HL-60 (cell line): ENCODE measurements around the gene TAS2R10.

ENCODE experiments used
- DNase-seq, 2 experiments: peaks; one replicate each; pipeline ENCODE4 v3.0.0-alpha.2; 2010 to 2020; ENCODE audit warnings: low read depth in 1 of 2, low spot score in 1 of 2
- H3K27ac ChIP-seq: fragments of 250-450 bp; sonication (Bioruptor Pico); replicated peaks from 2 replicates; pipeline ENCODE4 v1.5.1; 2020; ENCODE audit warnings: mild to moderate bottlenecking, moderate library complexity
- H3K27me3 ChIP-seq: fragments of 250-450 bp; sonication (Bioruptor Pico); 2 replicates; pipeline ENCODE4 v1.5.1; 2021; ENCODE audit warnings: mild to moderate bottlenecking, moderate library complexity; ENCODE audit not compliant: insufficient read depth, poor library complexity, severe bottlenecking
- H3K4me3 ChIP-seq: replicated peaks from 2 replicates; pipeline ENCODE4 v1.5.1; 2011; ENCODE audit warnings: mild to moderate bottlenecking, control low read depth, low read length; ENCODE audit not compliant: insufficient read depth
- CTCF ChIP-seq: IDR thresholded peaks from one replicate; pipeline ENCODE4 v1.5.1; 2011; ENCODE audit warnings: low read length, control low read depth, inconsistent platforms; ENCODE audit not compliant: insufficient read depth
- GABPA ChIP-seq: IDR thresholded peaks from 2 replicates; pipeline ENCODE4 v1.6.1; 2012; ENCODE audit warnings: low read depth
- POLR2AphosphoS5 ChIP-seq: IDR thresholded peaks from 2 replicates; pipeline ENCODE4 v1.6.1; 2012; ENCODE audit warnings: low read depth
- SPI1 ChIP-seq: IDR thresholded peaks from 2 replicates; pipeline ENCODE4 v1.6.1; 2012; ENCODE audit warnings: low read depth, mild to moderate bottlenecking, borderline replicate concordance
- TF ChIP-seq, protein P1 (sequence below): IDR thresholded peaks from 2 replicates; pipeline ENCODE4 v1.6.1; 2012; ENCODE audit warnings: low read depth; ENCODE audit not compliant: insufficient replicate concordance

TAS2R10 gene

GRCh38 chr12:10863512-10864218, 37.5 kb upstream of the TAS2R10 start:
- Histone ChIP-seq H3K4me3 (no peak overlapping the region), H3K27me3 (no peaks in the 10 kb centered on the region), H3K27ac (no peak overlapping the region)
- TF ChIP-seq POLR2AphosphoS5 (no peak), SPI1 (no peak), GABPA (no peak), CTCF (no peak)
- TF ChIP-seq, protein P1, sequence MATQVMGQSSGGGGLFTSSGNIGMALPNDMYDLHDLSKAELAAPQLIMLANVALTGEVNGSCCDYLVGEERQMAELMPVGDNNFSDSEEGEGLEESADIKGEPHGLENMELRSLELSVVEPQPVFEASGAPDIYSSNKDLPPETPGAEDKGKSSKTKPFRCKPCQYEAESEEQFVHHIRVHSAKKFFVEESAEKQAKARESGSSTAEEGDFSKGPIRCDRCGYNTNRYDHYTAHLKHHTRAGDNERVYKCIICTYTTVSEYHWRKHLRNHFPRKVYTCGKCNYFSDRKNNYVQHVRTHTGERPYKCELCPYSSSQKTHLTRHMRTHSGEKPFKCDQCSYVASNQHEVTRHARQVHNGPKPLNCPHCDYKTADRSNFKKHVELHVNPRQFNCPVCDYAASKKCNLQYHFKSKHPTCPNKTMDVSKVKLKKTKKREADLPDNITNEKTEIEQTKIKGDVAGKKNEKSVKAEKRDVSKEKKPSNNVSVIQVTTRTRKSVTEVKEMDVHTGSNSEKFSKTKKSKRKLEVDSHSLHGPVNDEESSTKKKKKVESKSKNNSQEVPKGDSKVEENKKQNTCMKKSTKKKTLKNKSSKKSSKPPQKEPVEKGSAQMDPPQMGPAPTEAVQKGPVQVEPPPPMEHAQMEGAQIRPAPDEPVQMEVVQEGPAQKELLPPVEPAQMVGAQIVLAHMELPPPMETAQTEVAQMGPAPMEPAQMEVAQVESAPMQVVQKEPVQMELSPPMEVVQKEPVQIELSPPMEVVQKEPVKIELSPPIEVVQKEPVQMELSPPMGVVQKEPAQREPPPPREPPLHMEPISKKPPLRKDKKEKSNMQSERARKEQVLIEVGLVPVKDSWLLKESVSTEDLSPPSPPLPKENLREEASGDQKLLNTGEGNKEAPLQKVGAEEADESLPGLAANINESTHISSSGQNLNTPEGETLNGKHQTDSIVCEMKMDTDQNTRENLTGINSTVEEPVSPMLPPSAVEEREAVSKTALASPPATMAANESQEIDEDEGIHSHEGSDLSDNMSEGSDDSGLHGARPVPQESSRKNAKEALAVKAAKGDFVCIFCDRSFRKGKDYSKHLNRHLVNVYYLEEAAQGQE: no peak
- DNase-seq: no peak

- no peak overlapping the region for H3K27ac ChIP-seq
- TF ChIP-seq POLR2AphosphoS5 (no peak), GABPA (no peak), SPI1 (no peak), CTCF (no peak)
- TF ChIP-seq, protein P1: no peak
- H3K27me3 ChIP-seq: no peaks in the 10 kb centered on the region
- no peak for DNase-seq
- no peak overlapping the region for H3K4me3 ChIP-seq
Measured at GRCh38 chr12:10861366-10861765, 35.2 kb upstream of the TAS2R10 start.

- H3K27ac ChIP-seq: no peak overlapping the region
- no peak for DNase-seq
- H3K27me3 ChIP-seq: no peaks in the 10 kb centered on the region
- TF ChIP-seq, protein P1: no peak
- TF ChIP-seq POLR2AphosphoS5 (no peak), SPI1 (no peak), CTCF (no peak), GABPA (no peak)
- no peak overlapping the region for H3K4me3 ChIP-seq
Measured at GRCh38 chr12:10855807-10856206, 29.6 kb upstream of the TAS2R10 start.
